ENCODE measurements around the gene ARF4. TPM values are rescaled to one million over a fixed set of nuclear protein-coding genes. Genes with fewer than 3 reads are reported as not detected.

The ARF4 gene
- total RNA-seq, 4 donors from 2014 or later = 52.5 to 166 (median 108) TPM

- Histone ChIP-seq H3K9me3 (no peaks in the 10 kb centered on the region), H3K27me3 (no peaks in the 10 kb centered on the region), H3K36me3 (no peaks in the 10 kb centered on the region), H3K4me3 (no peak within 1 kb of the TSS), H3K27ac (no peak within 1 kb of the TSS), H3K4me1 (no peaks in the 10 kb centered on the region)
- DNase-seq = no peak
- intact Hi-C loops (cut with DNase I; ENCODE audit: low total_unique reads) = no loop called here
- TF ChIP-seq CTCF (IDR thresholded peaks at IDR 0.05) = no peak
- TF ChIP-seq POLR2A (IDR thresholded peaks at IDR 0.05) = no peak
Measured at GRCh38 chr3:57544181-57545125, 52.7 kb downstream of the ARF4 start, which contains the start of gene DNAH12. Gene DNAH12 (minus strand): TSS chr3:57544344. CDS start chr3:57542870, 1,474 bp downstream.

- Histone ChIP-seq H3K36me3 (no peaks in the 10 kb centered on the region), H3K9me3 (no peaks in the 10 kb centered on the region), H3K4me1 (no peaks in the 10 kb centered on the region), H3K4me3 (no peak overlapping the region), H3K27ac (no peak overlapping the region), H3K27me3 (no peaks in the 10 kb centered on the region)
- DNase-seq = no peak
- no peak for TF ChIP-seq POLR2A (IDR thresholded peaks at IDR 0.05)
- no peak for TF ChIP-seq CTCF (IDR thresholded peaks at IDR 0.05)
- intact Hi-C loops (cut with DNase I; ENCODE audit: low total_unique reads) = no loop called here
Measured at GRCh38 chr3:57538465-57538864, 58.7 kb downstream of the ARF4 start.

- no peak for TF ChIP-seq POLR2A (IDR thresholded peaks at IDR 0.05)
- TF ChIP-seq CTCF (IDR thresholded peaks at IDR 0.05) = no peak
- intact Hi-C loops (cut with DNase I; ENCODE audit: low total_unique reads) = no loop called here
- Histone ChIP-seq H3K36me3 (no peaks in the 10 kb centered on the region), H3K27me3 (no peaks in the 10 kb centered on the region), H3K27ac (no peak overlapping the region), H3K4me1 (no peaks in the 10 kb centered on the region), H3K9me3 (no peaks in the 10 kb centered on the region), H3K4me3 (no peak overlapping the region)
- DNase-seq = no peak
Measured at GRCh38 chr3:57530071-57530608, 67.0 kb downstream of the ARF4 start.

Small RNAs within 50 kb of the gene (small RNA-seq; reads per million reads assigned to genes)
- gene RNU6-108P (not detected), gene RNU6-483P (not detected), gene RNU6ATAC26P (not detected)

Other genes starting within 250 kb of the ARF4 start
- 1 to 10 TPM in 1 of 4 donors, under 1 TPM in 2, not detected in 1; 0.30 to 4.4 (median 0.77) TPM for gene DNAH12, start 53.0 kb downstream of the ARF4 start, total RNA-seq
- 10 to 100 TPM in 2 of 4 donors, 1 to 10 TPM in 2; 2.6 to 19.7 (median 13.5) TPM for gene PDE12, start 41.1 kb downstream of the ARF4 start, total RNA-seq
- 10 to 100 TPM; 11.5 to 65.8 (median 40.4) TPM for gene DENND6A, start 95.7 kb upstream of the ARF4 start, total RNA-seq
- 100 to 1,000 TPM; 104 to 369 (median 186) TPM for gene SLMAP, start 159.0 kb upstream of the ARF4 start, total RNA-seq

Measured in uterus (tissue), 4 donors.